Choroid plexus epithelial cell (primary cell): Measurements from ENCODE around the gene PTBP3.

Experiments used
- DNase-seq: peaks from one replicate; pipeline ENCODE4 v3.0.0-alpha.2; 2010; ENCODE audit warnings: low read depth
- H3K4me3 ChIP-seq: 2 replicates; pipeline ENCODE4 v1.5.1; 2011; ENCODE audit warnings: low read depth, mild to moderate bottlenecking, control low read depth, low read length, moderate library complexity
- CTCF ChIP-seq: conservative IDR thresholded peaks from 2 replicates; pipeline ENCODE4 v1.5.1; 2011; ENCODE audit warnings: low read depth, mild to moderate bottlenecking, control low read depth, inconsistent platforms, low read length, moderate library complexity

The PTBP3 gene

GRCh38 chr9:112188884-112189283 lies 144.5 kb downstream of the PTBP3 start:
- no peak overlapping the region for H3K4me3 ChIP-seq
- no peak for DNase-seq
- TF ChIP-seq CTCF: no peak

- TF ChIP-seq CTCF: no peak
- no peak overlapping the region for H3K4me3 ChIP-seq
- DNase-seq: no peak
These were observed 146.0 kb downstream of the PTBP3 start for GRCh38 chr9:112187404-112187803.

GRCh38 chr9:112186695-112187094 lies 146.7 kb downstream of the PTBP3 start:
- no peak for DNase-seq
- no peak overlapping the region for H3K4me3 ChIP-seq
- TF ChIP-seq CTCF: no peak

- no peak for DNase-seq
- no peak for TF ChIP-seq CTCF
These were observed 148.5 kb downstream of the PTBP3 start for GRCh38 chr9:112184946-112185345.

GRCh38 chr9:112184221-112184620 lies 149.2 kb downstream of the PTBP3 start:
- no peak for DNase-seq
- H3K4me3 ChIP-seq: no peak overlapping the region
- TF ChIP-seq CTCF: no peak

More at GRCh38 chr9:112184946-112185345, 148.5 kb downstream of the PTBP3 start:
- no peak overlapping the region for H3K4me3 ChIP-seq

GRCh38 chr9:112180387-112180881 lies 153.0 kb downstream of the PTBP3 start:
- TF ChIP-seq CTCF: no peak
- DNase-seq: no peak
- H3K4me3 ChIP-seq: no peak overlapping the region

GRCh38 chr9:112179816-112180215 lies 153.6 kb downstream of the PTBP3 start:
- no peak for DNase-seq
- H3K4me3 ChIP-seq: no peak overlapping the region
- no peak for TF ChIP-seq CTCF
